Adrenal gland (tissue), 12 donors: ENCODE data around the gene SUV39H1. TPM values are rescaled to one million over a fixed set of nuclear protein-coding genes. Genes with fewer than 3 reads are reported as not detected.

ENCODE experiments used
- DNase-seq, 7 donors: peaks; one replicate each; pipeline ENCODE4 v3.0.0-alpha.2; 2019 to 2020
- H3K27ac ChIP-seq, 5 donors: fragments of 200-600 bp; sonication (generic) in 4 of 5; 1 replicate in 3 of 5; 2 replicates in 2 of 5; pipeline versions ENCODE4 v1.5.1 to v1.8.0; 2016 to 2020; ENCODE audit warnings: mild to moderate bottlenecking in 1 of 5
- H3K27me3 ChIP-seq: fragments of 200-600 bp; 2 replicates; pipeline ENCODE4 v1.8.0; 2021
- H3K36me3 ChIP-seq, 2 donors: fragments of 200-600 bp; replicated peaks in 1 of 2; 1 replicate in 1 of 2; 2 replicates in 1 of 2; pipeline versions ENCODE4 v1.5.1 to v1.8.0; 2018 to 2022
- H3K4me1 ChIP-seq, 2 donors: fragments of 200-600 bp; replicated peaks in 1 of 2; 1 replicate in 1 of 2; 2 replicates in 1 of 2; pipeline versions ENCODE4 v1.5.1 to v1.8.0; 2018 to 2021
- H3K4me3 ChIP-seq, 4 donors: fragments of 200-600 bp; sonication (generic) in 3 of 4; one replicate each; pipeline ENCODE4 v1.5.1; 2016 to 2018
- H3K9me3 ChIP-seq, 3 donors: fragments of 200-600 bp; sonication (generic) in 1 of 3; replicated peaks in 1 of 3; 1 replicate in 2 of 3; 2 replicates in 1 of 3; pipeline versions ENCODE4 v1.5.1 to v1.8.0; 2016 to 2021
- POLR2A ChIP-seq, 2 donors: fragments of 450-650 bp; IDR thresholded peaks; one replicate each; pipeline ENCODE4 v1.6.1; 2017; ENCODE audit warnings: antibody characterized with exemption in 2 of 2, mild to moderate bottlenecking in 2 of 2, moderate library complexity in 1 of 2
- WGBS, 4 donors: extraction: QIAGEN DNeasy Blood & Tissue Kit in 2 of 4; methylation state at CpG; one replicate each; pipeline versions ENCODE4 v1.1.5 to v1.1.7; 2013 to 2017; 5-methylcytosine and 5-hydroxymethylcytosine counted together
- intact Hi-C, 2 donors: fragments of 100-400 bp; cut with DNase I; formaldehyde crosslinking; loops; one replicate each; pipeline versions ENCODE4 v1.14.1 to v1.15.0; 2022 to 2023
- polyA plus RNA-seq, 3 donors: library from polyadenylated mRNA; stranded (reverse); fragments of 200-250 nt in 2 of 3; fragments of 350-450 nt in 1 of 3; fragmentation: Illumina TruSeq in 1 of 3; extraction: RNeasy Lipid Tissue Mini Kit (QIAGEN cat#74804) in 1 of 3; gene quantifications; one replicate each; pipeline ENCODE4 v1.2.3, GENCODE V29; 2013 to 2014
- total RNA-seq, 9 donors: library from RNA; depleted of rRNA in 4 of 9; stranded (reverse); fragments of >200 nt in 4 of 9; fragments of 120-200 nt in 1 of 9; fragmentation: NEBNext Ultra II Directional in 1 of 9; extraction: Animal tissue kit (Norgen Biotek cat#: 25700) in 1 of 9; gene quantifications; one replicate each; pipeline versions ENCODE4 v1.1.0 to v1.2.4, GENCODE V29; 2013 to 2023
- TF ChIP-seq, protein P1 (sequence below), 6 experiments: fragments of 450-650 bp in 4 of 6; fragments of 200-600 bp in 2 of 6; sonication (generic) in 1 of 6; IDR thresholded peaks; 1 replicate in 5 of 6; 2 replicates in 1 of 6; pipeline versions ENCODE4 v1.5.1 to v1.8.0; 2016 to 2021; ENCODE audit warnings: antibody characterized with exemption in 6 of 6, mild to moderate bottlenecking in 2 of 6, moderate library complexity in 1 of 6
- donor health status: healthy with polysubstance abuse.
- donor health status: Bipolar disorder and iron deficiency.
- donor health status: DM: yes; HTN: yes; CAD: no.
- donor health status: DM: no; HTN: no; CAD: no.
- donor health status: DM: no; HTN: no; CAD: no.
- donor health status: DM: yes; HTN: yes; CAD: no.

The SUV39H1 gene
- total and polyA plus RNA-seq, 12 donors, result 2.6 to 4.4 (median 3.2) TPM

GRCh38 chrX:48745222-48745621 is 48.7 kb downstream of the SUV39H1 start:
- H3K27me3 ChIP-seq, result no peaks in the 10 kb centered on the region
- H3K4me1 ChIP-seq, result no peaks in the 10 kb centered on the region
- H3K4me3 ChIP-seq, result no peak overlapping the region
- H3K9me3 ChIP-seq, result no peaks in the 10 kb centered on the region
- intact Hi-C loops, result no loop called here
- DNase-seq, result no peak
- no peaks in the 10 kb centered on the region for H3K36me3 ChIP-seq
- 79 to 88% (median 83%) methylated on average over 4 of the region's 4 CpGs for WGBS, 4 donors
- H3K27ac ChIP-seq, result no peak overlapping the region
- TF ChIP-seq, protein P1, sequence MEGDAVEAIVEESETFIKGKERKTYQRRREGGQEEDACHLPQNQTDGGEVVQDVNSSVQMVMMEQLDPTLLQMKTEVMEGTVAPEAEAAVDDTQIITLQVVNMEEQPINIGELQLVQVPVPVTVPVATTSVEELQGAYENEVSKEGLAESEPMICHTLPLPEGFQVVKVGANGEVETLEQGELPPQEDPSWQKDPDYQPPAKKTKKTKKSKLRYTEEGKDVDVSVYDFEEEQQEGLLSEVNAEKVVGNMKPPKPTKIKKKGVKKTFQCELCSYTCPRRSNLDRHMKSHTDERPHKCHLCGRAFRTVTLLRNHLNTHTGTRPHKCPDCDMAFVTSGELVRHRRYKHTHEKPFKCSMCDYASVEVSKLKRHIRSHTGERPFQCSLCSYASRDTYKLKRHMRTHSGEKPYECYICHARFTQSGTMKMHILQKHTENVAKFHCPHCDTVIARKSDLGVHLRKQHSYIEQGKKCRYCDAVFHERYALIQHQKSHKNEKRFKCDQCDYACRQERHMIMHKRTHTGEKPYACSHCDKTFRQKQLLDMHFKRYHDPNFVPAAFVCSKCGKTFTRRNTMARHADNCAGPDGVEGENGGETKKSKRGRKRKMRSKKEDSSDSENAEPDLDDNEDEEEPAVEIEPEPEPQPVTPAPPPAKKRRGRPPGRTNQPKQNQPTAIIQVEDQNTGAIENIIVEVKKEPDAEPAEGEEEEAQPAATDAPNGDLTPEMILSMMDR (IDR thresholded peaks at IDR 0.05), result no peak
- TF ChIP-seq POLR2A (IDR thresholded peaks at IDR 0.05), result no peak

DNA sequence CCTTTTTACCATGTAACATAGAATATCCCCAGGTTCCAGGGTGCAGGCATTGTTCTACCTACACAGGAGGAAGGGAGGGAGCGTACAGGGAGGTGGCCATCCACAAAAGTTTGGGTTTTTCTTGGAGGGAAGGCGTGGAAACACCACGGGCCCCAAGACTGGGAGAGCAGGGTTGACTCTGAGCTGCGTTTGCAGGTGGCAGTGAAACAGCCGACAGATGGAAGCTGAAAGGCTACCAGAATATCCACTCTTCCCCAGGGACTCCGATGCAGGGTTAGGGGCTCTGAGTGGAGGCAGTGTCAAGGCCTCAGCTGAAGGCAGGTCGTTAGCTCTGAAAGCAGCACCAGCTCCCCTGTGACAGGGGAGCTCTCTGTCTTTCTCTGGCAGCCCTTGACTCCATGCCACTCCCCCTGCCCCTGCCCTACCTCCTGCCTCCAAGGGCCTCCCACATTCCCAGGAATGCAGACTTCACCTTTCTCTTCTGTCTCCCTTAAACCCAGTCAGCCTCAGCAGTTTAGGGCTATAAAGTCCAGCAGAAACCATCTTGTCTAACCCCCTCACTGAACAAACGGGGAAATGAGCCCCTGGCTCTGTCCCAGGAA is 51.0 kb downstream of the SUV39H1 start:
- Histone ChIP-seq H3K27me3 (no peaks in the 10 kb centered on the region), H3K36me3 (no peaks in the 10 kb centered on the region), H3K27ac (no peak overlapping the region), H3K4me3 (no peak overlapping the region), H3K4me1 (no peaks in the 10 kb centered on the region), H3K9me3 (no peaks in the 10 kb centered on the region)
- intact Hi-C loops, result no loop called here
- TF ChIP-seq, protein P1 (IDR thresholded peaks at IDR 0.05), result no peak
- TF ChIP-seq POLR2A (IDR thresholded peaks at IDR 0.05), result no peak
- 57 to 73% (median 69%) methylated on average over 6 to 8 of the region's 8 CpGs for WGBS, 4 donors
- no peak for DNase-seq

DNA sequence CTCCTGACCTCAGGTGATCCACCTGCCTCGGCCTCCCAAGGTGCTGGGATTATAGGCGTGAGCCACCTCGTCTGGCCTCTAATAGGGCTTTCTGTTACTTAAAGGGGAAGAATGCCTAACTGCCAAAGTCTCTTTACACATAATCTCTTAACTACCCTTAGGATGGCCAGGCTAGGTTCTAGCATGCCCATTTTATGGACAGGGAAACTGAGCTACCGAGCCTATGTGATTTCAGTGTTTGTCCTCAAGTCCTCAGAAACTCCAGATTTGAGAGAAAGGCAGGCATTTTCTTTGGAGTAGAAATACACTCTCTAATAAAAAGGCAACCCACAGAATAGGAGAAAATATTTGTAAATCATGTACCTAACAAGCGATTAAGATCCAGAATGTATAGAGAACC is 52.6 kb downstream of the SUV39H1 start:
- H3K4me3 ChIP-seq, result no peak overlapping the region
- H3K27me3 ChIP-seq, result peaks cover 3% of the 10 kb centered on the region
- 70 to 84% (median 78%) methylated on average over 4 to 5 of the region's 5 CpGs for WGBS, 4 donors
- H3K4me1 ChIP-seq, result no peaks in the 10 kb centered on the region
- H3K9me3 ChIP-seq, result no peaks in the 10 kb centered on the region
- H3K27ac ChIP-seq, result no peak overlapping the region
- no peak for TF ChIP-seq POLR2A (IDR thresholded peaks at IDR 0.05)
- TF ChIP-seq, protein P1 (IDR thresholded peaks at IDR 0.05), result no peak
- DNase-seq, result no peak
- no peaks in the 10 kb centered on the region for H3K36me3 ChIP-seq
- intact Hi-C loops, result no loop called here

DNA sequence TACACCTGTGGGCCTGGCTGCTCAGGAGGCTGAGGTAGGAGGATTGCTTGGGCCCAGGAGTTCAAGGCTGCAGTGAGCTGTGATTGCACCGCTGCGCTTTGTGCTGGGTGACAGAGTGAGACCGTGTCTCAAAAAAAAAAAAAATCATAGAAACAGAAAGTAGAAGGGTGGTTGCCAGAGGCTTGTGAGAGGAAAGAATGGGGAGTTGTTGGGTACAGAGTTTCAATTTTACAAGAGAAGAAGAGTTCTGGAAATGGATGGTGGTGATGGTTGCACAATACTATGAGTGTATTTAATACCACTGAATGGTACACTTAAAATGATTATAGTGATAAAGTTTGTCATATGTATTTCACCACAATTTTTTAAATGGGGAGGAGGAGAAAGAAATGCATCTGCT is 54.8 kb downstream of the SUV39H1 start:
- H3K4me3 ChIP-seq, result no peak overlapping the region
- H3K27me3 ChIP-seq, result peaks cover 9% of the 10 kb centered on the region
- H3K27ac ChIP-seq, result no peak overlapping the region
- intact Hi-C loops, result no loop called here
- WGBS, 4 donors, result 83 to 92% (median 85%) methylated on average over 3 of the region's 3 CpGs
- no peaks in the 10 kb centered on the region for H3K9me3 ChIP-seq
- no peaks in the 10 kb centered on the region for H3K36me3 ChIP-seq
- no peak for TF ChIP-seq POLR2A (IDR thresholded peaks at IDR 0.05)
- TF ChIP-seq, protein P1 (IDR thresholded peaks at IDR 0.05), result no peak
- H3K4me1 ChIP-seq, result no peaks in the 10 kb centered on the region
- DNase-seq, result no peak
